Measurements from ENCODE around the gene SLC7A1. TPM values are rescaled to one million over a fixed set of nuclear protein-coding genes. Genes with fewer than 3 reads are reported as not detected.

The SLC7A1 gene
- total RNA-seq, 1 experiment from 2014 or later = 15.9 TPM

DNA sequence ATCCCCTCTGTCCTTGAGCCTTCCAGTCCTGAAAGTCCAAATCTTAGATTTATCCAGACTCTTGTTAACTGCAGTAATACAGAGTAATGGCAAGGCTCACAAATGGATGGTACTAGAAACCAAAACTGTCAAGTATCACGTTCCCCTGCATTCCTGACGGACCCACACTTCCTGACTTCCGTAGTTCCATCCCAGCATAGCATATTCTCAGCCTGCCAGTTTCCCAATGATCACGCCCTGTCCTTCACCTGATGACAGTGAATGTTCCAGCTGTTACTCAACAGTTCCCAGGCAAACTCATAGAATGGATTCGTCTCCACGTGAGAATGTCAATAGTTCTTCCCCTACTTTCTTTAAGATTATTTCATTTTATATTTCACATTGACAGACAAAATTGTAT lies 33.6 kb downstream of the SLC7A1 start:
- no peak for DNase-seq (ENCODE audit: low read depth)

DNA sequence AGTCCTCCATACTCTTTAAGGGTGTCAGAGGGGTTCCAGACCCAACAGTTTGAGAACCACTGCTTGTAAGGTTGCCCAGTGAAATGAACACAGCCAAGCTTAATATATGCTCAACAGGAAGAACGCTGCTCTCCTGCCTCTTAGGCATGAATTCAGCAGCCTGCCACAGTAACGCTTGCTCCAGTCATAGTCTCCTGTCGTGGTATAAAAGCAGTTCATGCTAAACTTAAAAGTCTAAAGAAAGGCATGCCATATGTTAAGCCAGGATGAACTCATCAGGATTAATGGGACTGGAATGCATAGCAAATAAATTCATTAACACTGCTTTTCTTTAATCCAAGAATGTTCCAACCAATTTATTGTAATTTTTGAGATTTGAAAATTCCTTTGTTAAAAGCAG lies 38.7 kb downstream of the SLC7A1 start:
- no peak for DNase-seq (ENCODE audit: low read depth)

DNA sequence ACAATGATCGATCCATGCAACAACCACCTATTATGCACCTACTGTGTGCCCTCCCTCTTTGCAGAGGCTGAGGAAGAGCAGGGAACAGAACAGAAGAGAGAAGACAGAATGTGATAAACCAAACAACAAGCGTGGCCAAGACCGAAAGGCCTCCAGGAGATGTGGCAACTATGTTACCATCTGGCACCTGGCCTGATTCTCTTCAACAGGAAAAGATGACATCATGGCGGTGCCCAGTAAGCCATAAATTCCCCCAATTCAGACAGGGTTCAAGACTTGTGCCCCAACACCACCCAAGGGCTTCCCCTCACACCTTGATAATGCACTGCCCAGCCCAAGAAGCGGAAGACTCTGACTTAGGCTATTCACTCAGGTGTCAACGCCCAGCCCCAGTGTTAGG lies 44.3 kb downstream of the SLC7A1 start:
- DNase-seq (ENCODE audit: low read depth) = peak; percentile 33

DNA sequence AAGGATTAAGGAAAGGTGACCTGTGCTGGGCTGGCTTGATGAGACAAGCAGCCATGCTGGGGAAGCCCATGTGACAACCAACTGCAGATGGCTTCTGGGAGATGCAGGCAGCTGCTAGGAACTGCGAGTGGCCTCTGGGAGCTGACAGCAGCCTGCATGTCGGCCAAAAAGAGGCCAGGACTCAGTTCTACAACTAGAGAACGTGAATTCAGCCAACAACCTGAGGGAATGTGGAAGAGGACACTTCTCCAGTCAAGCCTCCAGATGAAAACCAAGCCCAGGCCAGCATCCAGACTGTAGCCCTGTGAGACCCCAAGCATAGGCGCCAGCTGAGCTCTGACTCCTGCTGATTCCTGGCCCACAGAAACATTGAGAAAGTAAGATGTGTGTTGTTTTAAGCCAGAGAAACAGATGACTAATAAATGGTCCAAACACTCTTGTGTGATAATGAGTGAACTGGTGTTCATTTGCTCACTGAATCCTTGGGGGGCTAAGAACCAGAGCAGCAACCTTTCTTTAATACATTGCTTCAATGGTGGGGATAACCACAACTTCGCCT lies 45.0 kb downstream of the SLC7A1 start:
- DNase-seq (ENCODE audit: low read depth) = peak; percentile 17

DNA sequence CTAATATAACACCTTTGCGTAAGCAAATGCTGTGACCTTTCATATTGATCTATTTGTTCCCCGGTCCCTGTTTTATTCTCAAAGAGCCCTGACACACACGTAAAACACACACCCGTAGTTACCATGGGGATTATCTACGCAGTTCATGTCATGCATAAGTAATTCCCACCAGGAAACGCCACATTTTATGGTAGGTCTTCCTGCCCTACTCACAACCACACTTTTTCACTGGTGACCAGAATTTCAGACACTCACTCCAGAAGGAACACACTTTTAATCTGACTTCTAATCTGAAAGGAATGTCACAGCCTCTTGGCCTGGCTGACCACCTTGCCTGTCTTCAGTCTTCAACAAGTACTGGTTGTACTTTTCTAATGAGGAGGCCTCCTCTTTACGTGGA lies 46.8 kb downstream of the SLC7A1 start:
- DNase-seq (ENCODE audit: low read depth) = peak; percentile 86

DNA sequence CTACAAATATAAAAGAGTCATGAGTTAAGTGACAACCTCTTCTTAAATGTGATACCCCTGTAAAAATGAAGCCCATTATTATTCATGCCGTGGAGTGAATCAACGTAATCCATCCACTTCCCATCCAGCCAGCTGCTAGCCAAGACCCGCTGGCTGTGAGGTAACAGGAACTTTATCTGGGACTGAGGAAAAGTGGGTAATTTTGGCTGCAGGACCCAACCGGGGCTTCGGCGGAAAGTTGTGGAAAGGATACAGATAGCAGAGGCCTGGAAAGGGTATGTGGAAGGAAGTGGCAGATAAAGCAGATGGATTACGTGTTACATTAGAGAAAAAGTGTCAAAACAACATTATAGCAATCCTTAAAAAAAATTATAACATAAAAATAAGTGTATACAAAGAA lies 48.3 kb downstream of the SLC7A1 start:
- DNase-seq (ENCODE audit: low read depth) = no peak

DNA sequence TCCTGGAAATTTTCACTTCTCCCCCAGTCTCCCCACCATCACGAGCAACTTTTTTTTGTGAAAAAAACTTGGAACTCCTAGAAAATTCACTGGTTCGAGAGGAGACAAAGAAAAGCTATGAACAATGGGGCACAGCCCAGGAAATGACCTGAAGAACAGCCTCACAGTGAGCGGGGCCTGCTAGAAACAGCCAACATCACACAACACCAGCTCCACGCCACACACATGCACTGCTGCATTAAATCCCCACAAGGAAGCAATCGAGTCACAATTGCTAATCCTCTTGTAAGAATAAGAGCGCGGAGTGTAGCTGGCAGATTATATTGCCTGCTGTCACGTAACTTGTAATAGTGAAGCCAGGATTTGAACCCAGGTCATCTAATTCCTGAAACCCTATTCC lies 48.8 kb downstream of the SLC7A1 start:
- no peak for DNase-seq (ENCODE audit: low read depth)

DNA sequence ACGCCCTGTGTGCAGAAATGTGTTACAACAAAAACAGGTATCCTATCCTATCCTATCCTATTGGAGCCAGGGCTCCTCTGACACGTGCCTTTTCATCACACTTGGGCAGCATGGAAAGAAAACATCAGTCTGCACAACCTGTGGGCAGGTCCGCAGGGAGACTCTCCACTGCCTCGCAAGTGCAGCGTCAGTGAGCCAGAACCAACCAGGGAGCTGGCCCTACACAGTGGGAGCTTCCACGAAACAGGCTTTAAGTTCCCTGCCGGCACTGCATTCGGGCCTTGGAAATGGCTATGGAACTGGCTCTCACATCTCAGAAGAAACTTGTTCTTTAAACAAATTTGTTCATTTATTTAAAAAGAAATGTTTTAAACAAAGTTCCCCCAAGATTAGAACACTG lies 49.5 kb downstream of the SLC7A1 start:
- DNase-seq (ENCODE audit: low read depth) = no peak

DNA sequence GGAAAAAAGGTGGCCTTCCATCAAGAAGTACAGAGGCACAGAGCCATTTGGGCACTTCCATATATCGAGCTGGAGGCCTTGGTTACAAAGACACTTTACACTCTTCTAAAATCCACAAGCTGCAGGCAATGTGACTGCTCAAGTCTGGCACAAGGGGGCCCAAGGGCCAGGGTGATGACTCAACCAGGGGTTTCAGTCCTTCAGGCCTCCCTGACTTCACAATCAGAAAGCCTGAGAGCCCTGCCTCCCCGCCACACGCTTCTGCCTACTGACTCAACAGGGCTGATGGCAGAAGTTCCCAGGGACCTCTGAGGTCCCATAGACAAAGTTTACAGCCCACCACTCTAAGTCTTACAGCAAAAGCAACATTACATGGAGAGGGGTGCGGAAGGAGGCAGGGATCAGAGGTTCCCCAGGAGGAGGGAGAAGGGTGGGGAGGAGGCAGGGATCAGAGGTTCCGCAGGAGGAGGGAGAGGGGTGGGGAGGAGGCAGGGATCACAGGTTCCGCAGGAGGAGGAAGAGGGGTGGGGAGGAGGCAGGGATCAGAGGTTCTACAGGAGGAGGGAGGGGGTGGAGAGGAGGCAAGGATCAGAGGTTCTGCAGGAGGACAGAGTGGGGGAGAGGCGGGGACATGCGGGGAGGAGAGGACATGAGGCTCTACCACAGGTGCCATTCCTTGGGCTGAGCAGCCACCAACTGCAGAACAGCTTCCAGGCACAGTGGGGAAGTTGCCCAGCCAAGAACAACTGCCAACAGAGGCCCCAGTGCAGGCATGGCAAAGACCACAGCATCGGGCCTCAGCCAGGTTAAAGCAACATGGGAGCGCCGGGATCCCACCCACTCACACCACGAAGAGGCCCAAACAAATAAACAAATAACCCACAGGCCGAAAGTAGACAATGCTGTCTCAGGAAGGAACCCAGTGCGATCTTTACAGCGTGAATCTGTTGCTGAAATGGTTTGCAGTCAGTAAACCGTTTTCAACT lies 52.0 kb downstream of the SLC7A1 start:
- DNase-seq (ENCODE audit: low read depth) = peak; percentile 71

DNA sequence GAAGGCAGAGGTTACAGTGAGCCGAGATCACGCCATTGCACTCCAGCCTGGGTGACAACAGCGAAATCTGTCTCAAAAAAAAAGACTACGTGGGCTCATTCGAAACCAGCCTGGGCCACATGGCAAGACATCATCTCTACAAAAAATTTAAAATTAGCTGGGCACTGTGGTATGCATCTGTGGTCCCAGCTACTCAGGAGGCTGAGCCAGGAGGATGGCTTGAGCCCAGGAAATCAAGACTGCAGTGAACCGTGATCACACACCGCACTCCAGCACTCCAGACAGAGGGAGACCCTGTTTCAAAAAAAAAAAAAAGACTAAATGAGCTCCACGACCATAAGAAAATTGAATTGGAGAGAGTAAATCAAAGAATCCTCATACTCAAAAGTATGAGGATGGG lies 53.1 kb downstream of the SLC7A1 start:
- DNase-seq (ENCODE audit: low read depth) = no peak

DNA sequence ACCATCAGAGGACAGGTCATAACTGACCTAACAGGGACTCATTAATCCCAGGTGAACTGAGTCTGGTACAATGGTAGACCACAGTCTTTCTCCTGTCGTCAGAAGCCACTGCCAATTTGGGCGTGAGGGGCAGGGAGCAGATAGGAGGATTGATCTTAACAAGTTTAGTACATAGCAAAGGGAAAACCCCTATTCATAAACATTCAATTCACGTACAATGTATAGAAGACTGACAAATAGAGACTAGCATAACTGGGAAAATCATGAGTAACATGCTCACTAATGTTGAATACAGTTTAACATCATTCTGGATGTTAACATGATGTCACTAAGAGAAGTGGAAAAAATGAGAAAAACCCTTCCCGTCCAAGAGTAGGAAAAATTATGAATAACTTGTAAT lies 54.1 kb downstream of the SLC7A1 start:
- no peak for DNase-seq (ENCODE audit: low read depth)

DNA sequence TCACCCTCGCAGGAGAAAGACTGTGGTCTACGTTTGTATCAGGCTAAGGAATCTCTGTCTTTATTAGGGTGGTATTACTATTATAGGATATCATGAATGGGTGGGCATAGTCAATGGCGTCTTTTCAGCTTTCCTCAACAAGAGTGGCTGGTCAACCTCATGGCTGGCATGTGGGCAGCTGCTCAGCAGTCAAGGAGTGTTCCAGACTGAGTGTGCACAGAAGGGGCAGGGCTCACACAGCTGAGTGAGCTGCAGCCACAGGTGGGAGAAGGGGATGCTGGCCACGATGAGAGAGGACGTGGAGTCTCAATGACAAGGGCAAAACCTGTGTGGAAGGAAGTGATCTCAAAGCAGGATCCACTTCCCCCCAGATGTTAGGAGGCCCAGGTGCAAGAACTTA lies 54.7 kb downstream of the SLC7A1 start:
- DNase-seq (ENCODE audit: low read depth) = no peak

DNA sequence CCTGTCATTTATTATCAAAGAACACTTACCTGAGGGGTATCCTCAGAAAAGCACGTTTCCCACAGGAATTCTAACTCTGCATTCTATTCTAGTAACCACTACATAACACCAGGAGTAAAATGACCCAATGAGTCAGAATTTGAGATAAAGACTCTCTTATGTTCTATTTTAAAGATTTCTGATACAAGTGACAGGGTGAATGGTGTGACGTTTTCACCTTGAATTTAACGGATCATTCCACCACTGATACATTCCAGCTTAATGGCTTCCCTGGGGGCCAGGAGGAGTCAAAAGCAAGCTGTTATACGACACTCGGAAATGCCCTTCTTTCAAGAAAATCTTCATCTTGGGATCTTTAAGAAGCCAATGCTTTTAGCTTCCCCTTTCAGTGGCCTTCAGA lies 55.2 kb downstream of the SLC7A1 start:
- no peak for DNase-seq (ENCODE audit: low read depth)

DNA sequence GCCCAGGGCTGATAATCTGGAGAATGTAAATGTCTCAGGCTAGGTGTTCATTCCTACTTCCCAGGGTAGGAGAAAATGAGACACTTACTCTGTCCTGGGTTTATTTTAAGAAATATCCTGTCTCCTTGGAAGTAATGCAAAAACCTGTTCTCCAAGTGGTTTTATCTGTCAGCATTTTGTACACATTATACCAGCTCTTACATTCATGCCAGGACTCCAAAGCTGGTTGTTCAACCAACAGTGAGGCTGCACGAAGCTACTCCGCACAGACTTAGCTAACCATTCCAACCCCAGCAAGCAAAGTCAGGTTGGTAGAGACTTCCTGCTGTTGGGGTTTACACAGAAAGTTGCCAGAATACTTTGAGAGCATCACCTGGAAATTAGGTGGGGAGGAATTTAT lies 55.6 kb downstream of the SLC7A1 start:
- no peak for DNase-seq (ENCODE audit: low read depth)

DNA sequence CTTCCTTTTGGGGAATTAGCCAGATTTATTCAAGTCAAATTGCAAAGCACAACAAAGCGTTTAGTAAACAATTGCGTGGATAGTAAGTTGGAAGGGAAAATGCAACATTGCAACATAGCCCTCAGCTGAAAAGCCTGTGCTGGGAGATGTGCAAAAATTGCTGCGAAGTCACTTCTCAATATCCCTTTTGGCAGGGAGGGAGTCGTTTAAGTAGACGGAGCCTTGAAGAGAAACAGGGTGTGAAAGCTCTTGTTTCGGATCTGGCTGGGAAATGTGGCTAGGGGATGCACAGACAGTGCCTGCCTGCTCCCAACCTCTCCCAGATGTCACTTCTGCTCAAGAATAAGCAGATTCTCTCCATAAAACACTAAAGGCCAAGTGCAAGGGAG lies 56.8 kb downstream of the SLC7A1 start:
- DNase-seq (ENCODE audit: low read depth) = no peak

DNA sequence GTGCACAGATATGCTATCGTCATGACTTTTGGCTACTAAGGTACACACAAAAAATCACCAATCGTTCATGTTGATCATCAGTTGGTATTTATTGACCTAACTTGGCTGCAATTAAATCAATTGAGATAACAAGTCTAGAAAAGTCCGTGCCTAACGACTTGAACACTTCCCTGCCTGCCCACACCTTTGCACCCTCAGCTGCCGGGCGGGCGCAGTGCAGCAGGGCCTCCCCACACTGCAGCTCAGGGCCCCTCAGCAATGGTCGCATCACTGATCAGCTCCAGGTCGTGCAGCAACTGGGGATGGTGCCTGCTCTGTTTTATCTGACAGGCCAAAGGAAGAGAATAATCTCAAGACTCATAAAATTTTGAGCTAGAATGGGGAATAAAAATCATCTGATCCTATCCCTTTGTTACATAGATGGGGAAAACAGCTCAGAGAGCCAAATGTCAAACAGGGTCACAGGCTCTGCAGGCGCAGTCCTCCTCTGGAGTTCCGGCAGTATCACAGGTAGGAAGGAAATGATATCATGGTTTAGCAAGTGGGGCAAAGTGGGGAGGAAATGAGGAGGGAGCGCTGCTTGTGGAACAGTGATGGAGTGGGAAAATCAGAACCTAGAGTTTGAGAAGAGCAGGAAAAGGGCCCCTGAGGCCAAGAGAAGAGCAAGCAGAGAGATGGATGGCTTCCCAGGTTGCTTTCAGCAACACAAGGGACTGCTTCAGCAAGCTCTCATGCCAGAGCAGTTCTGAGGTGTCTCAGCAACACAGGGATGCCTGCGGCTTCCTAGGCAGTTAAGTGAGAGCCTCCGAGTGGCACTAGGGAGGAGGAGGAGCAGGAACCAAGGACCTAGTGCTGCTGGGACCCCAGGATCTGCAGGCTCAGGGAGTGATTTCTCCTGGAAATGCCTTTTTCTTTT lies 57.5 kb downstream of the SLC7A1 start:
- no peak for DNase-seq (ENCODE audit: low read depth)

DNA sequence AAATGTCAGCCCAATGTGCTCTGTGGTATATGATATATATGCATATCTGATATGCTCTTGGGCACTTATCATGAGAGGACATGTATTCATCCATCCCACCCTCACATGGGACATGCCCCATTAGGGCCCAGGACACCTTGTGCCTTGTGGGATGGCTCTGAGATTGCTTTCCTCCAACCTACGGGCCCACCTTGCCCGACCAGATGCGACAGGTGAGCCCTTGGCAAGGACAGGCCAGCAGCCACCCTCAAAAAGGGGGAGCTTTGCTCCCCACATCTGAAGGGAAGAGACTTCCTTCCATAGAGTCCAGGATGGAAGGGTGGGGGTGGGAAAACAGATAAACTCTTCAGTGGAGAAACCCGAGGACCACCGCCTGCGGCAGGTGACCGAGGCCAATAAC lies 58.6 kb downstream of the SLC7A1 start:
- DNase-seq (ENCODE audit: low read depth) = no peak

DNA sequence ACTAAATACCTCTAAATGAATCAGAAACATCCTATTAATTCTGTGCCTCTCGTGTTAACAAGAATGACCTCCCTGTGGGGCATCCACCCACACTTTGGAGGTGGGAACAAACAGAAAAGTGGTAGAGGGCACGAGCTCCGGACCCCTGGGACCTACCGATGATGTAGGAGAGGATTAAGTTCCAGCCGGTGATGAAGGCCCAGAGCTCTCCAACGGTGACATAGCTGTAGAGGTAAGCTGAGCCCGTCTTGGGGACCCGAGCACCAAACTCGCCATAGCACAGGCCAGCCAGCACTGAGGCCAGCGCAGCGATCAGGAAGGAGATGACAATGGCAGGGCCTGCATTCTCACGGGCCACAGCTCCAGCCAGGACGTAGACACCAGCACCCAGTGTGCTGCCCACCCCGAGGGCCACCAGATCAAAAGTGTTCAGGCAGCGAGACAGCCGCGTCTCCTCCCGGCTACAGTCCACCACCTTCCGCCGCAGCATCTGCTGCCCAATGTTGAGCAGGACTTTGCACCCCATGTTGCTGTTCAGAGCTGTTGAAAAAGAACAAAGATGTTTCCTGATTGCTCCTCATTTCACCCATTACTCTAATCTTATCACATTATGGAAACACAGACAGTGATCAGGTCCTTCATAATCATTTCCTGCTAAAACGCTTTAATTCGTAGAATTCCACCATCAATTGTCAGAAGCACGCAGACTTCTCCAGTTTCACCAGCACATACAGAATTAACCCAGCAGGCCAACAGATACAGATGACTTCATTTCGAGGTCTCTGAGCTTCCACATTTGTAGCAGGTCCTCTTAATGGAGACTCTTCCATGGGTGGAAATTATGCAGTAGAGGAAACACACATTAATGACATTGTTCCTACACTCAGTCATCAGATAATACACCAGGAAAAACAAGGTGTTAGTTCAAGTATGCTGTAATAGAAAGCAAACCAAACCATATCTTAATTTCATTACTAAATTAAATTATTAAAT lies 59.5 kb downstream of the SLC7A1 start:
- DNase-seq (ENCODE audit: low read depth) = no peak

DNA sequence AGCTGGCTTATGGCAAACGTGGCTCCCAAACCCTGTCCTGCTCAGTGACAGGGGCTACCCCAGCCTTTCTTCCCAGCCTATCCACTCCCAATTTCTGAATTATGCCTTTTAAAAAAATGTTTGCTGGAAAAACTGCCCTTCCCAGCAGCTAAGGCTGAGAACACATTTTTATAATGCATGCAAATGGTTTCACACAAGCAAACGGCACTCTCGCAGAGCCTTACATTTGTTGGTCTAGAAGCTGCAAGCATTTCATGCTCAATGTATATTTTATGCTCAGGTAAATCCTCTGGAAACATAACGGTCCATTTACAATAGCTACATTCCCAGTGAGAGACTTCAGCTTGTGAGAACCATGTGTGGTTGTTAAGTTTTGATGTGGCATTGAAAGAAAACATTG lies 61.4 kb downstream of the SLC7A1 start:
- DNase-seq (ENCODE audit: low read depth) = no peak

DNA sequence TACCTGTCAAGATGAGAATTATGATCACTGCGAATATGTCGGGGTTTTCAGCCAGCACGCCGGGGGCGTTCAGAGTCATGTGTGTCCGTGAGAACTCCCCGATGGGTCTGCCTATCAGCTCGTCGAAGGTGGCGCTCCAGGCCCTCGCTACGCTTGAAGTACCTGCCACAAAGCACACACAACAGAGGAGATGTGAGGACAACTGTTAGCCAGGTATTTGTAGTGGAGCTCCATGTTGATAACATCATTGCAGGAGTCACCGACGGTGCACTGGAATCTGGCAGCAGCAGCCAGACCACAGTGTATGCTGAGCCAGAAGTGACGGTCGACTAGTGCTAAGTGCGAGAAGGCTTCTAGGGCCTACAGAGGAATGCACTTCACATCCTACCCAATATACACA lies 62.7 kb downstream of the SLC7A1 start:
- no peak for DNase-seq (ENCODE audit: low read depth)

DNA sequence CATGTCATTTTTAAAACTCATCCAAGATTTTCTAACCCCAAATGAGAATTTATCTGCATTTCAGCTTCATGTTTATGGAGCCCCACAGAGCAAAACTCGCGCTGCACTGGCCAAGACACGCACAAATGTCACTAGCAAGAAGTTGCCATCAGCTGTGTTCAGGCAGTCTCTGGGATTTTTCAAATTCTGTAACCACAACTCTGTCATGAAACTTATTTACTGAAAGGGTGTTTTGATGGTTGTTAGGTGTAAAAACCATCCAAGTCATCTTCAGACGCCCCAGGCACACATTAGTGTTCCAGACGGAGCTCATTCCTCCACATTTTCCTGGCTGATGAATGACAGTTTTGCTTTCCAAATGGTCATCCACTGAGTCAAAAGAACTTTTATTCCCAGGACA lies 63.4 kb downstream of the SLC7A1 start:
- peak; percentile 22 for DNase-seq (ENCODE audit: low read depth)

Measured in M059J (cell line).